Parathyroid adenoma (tissue), 2 donors: ENCODE results near the gene SERPINA4.

ENCODE experiments used
- H2AFZ ChIP-seq: fragments of 300-600 bp; sonication (generic); one replicate; pipeline ENCODE4 v1.7.0; 2017; ENCODE audit warnings: antibody characterized with exemption, mild to moderate bottlenecking
- H3K27ac ChIP-seq: fragments of 300-600 bp; sonication (generic); one replicate; pipeline ENCODE4 v1.7.0; 2017
- H3K27me3 ChIP-seq: fragments of 300-600 bp; sonication (generic); one replicate; pipeline ENCODE4 v1.7.0; 2017; ENCODE audit warnings: low read length; ENCODE audit not compliant: control insufficient read depth, insufficient read depth
- H3K36me3 ChIP-seq: fragments of 300-600 bp; sonication (generic); one replicate; pipeline ENCODE4 v1.7.0; 2017; ENCODE audit warnings: low read length; ENCODE audit not compliant: control insufficient read depth, insufficient read depth
- H3K4me1 ChIP-seq: fragments of 300-600 bp; sonication (generic); one replicate; pipeline ENCODE4 v1.7.0; 2017; ENCODE audit warnings: control low read depth
- H3K4me2 ChIP-seq: fragments of 300-600 bp; sonication (generic); one replicate; pipeline ENCODE4 v1.7.0; 2017; ENCODE audit warnings: low read length
- H3K4me3 ChIP-seq: fragments of 300-600 bp; sonication (generic); one replicate; pipeline ENCODE4 v1.7.0; 2017; ENCODE audit warnings: low read depth, low read length
- H3K79me2 ChIP-seq: fragments of 300-600 bp; sonication (generic); one replicate; pipeline ENCODE4 v1.7.0; 2017; ENCODE audit warnings: control low read depth
- H3K9ac ChIP-seq: fragments of 300-600 bp; sonication (generic); one replicate; pipeline ENCODE4 v1.7.0; 2017; ENCODE audit warnings: mild to moderate bottlenecking
- H3K9me3 ChIP-seq: fragments of 300-600 bp; sonication (generic); one replicate; pipeline ENCODE4 v1.7.0; 2017; ENCODE audit warnings: low read length; ENCODE audit not compliant: control insufficient read depth
- TF ChIP-seq, protein P1 (sequence below): fragments of 300-600 bp; sonication (generic); IDR thresholded peaks from one replicate; pipeline ENCODE4 v1.7.0; 2017; ENCODE audit warnings: antibody characterized with exemption, mild to moderate bottlenecking
- donor health status: primary hyperparathyroidism.

Gene SERPINA4

DNA sequence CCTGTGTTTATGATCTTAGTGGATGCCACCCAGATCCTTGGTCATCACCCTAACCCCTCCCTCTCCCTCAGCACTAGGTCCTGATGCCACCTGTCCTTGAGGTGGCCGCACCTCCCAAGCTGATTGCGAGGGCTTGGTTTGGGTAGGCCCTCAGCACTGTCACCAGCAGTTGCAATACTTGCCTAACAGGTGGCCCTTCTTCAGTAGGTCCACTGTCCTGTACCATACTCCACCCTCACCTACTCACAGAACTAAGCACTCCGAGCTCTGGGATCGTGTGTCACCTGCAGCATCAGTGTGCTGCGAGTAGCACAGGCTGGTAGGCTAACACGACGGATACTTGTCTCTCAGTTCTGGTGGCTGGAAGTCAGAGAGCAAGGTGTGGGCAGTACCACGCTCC lies 38.0 kb upstream of the SERPINA4 start:
- TF ChIP-seq, protein P1, sequence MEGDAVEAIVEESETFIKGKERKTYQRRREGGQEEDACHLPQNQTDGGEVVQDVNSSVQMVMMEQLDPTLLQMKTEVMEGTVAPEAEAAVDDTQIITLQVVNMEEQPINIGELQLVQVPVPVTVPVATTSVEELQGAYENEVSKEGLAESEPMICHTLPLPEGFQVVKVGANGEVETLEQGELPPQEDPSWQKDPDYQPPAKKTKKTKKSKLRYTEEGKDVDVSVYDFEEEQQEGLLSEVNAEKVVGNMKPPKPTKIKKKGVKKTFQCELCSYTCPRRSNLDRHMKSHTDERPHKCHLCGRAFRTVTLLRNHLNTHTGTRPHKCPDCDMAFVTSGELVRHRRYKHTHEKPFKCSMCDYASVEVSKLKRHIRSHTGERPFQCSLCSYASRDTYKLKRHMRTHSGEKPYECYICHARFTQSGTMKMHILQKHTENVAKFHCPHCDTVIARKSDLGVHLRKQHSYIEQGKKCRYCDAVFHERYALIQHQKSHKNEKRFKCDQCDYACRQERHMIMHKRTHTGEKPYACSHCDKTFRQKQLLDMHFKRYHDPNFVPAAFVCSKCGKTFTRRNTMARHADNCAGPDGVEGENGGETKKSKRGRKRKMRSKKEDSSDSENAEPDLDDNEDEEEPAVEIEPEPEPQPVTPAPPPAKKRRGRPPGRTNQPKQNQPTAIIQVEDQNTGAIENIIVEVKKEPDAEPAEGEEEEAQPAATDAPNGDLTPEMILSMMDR = no peak
- H3K79me2 ChIP-seq = no peaks in the 10 kb centered on the region
- H3K27me3 ChIP-seq = no peaks in the 10 kb centered on the region
- H3K4me1 ChIP-seq = no peaks in the 10 kb centered on the region
- H2AFZ ChIP-seq = no peak overlapping the region
- H3K36me3 ChIP-seq = no peaks in the 10 kb centered on the region
- no peak overlapping the region for H3K4me2 ChIP-seq
- H3K27ac ChIP-seq = no peak overlapping the region
- H3K9me3 ChIP-seq = no peaks in the 10 kb centered on the region
- H3K9ac ChIP-seq = no peak overlapping the region
- H3K4me3 ChIP-seq = no peak overlapping the region

DNA sequence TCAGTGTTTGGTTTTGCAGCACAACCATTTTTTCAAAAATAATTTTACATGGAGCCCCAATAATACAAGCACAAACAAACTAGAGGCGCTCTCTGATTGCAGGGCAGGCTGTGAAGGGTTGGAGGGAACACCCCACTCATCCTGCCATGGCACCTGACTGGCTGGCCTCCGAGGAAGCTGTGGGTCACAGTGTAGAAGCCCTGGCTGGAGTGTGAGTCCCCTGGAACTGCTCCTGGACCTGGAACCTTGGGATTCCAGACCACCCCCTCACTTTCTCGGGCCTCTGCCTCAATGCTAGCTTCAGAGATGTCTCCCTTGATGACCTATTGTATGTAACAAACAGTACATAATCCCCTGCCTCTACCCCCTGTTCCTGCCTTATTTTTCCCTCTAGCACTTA lies 37.1 kb upstream of the SERPINA4 start:
- Histone ChIP-seq H3K79me2 (no peaks in the 10 kb centered on the region), H3K9me3 (no peaks in the 10 kb centered on the region), H3K4me3 (no peak overlapping the region), H2AFZ (no peak overlapping the region), H3K27ac (no peak overlapping the region), H3K36me3 (no peaks in the 10 kb centered on the region), H3K27me3 (no peaks in the 10 kb centered on the region), H3K4me1 (no peaks in the 10 kb centered on the region), H3K4me2 (no peak overlapping the region), H3K9ac (no peak overlapping the region)
- TF ChIP-seq, protein P1 = no peak

DNA sequence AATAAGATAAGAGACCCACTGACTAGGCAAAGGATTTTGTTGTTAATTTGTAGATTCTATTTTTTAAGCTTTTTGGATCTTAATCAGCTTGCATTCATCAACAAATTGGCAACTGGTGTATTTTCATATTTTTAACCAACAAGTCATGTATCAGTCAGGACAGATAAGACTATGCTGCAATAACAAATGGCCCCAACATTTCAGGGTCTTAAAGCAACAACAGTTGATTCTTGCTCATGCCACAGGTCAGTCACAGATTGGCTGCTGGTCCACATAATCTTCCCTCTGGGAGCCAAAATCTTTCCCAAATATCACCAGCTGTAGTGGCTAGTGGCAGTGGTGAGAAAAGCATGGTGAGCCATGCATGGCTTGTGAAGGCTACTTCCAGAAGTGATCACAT lies 30.1 kb upstream of the SERPINA4 start:
- Histone ChIP-seq H3K27me3 (no peaks in the 10 kb centered on the region), H3K27ac (no peak overlapping the region), H3K9ac (no peak overlapping the region), H2AFZ (no peak overlapping the region), H3K4me3 (no peak overlapping the region), H3K4me2 (no peak overlapping the region), H3K36me3 (no peaks in the 10 kb centered on the region), H3K79me2 (no peaks in the 10 kb centered on the region), H3K4me1 (no peaks in the 10 kb centered on the region), H3K9me3 (no peaks in the 10 kb centered on the region)
- TF ChIP-seq, protein P1 = no peak

DNA sequence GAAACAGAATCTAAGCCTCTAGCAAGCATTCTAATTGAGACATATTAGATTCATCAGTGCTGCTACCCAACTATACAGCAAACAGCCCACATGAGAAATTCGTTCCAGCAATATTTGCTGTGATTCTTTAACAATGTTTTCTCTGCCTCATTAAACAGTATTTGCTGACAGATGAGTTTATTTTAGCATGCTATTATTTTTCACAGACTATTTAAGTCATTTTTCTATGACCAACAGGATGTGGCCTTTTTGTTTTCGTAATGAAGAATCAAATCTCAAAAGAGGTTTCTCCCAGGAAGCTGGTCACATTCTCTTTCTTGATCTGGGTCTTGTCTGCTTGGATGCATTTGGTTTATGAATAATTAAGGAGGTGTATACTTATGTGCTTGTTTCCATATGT lies 28.8 kb upstream of the SERPINA4 start:
- no peak overlapping the region for H3K9ac ChIP-seq
- H3K4me3 ChIP-seq = no peak overlapping the region
- H3K27ac ChIP-seq = no peak overlapping the region
- H3K9me3 ChIP-seq = no peaks in the 10 kb centered on the region
- H3K27me3 ChIP-seq = no peaks in the 10 kb centered on the region
- no peaks in the 10 kb centered on the region for H3K4me1 ChIP-seq
- no peaks in the 10 kb centered on the region for H3K79me2 ChIP-seq
- TF ChIP-seq, protein P1 = no peak
- H3K36me3 ChIP-seq = no peaks in the 10 kb centered on the region
- H3K4me2 ChIP-seq = no peak overlapping the region
- H2AFZ ChIP-seq = no peak overlapping the region

DNA sequence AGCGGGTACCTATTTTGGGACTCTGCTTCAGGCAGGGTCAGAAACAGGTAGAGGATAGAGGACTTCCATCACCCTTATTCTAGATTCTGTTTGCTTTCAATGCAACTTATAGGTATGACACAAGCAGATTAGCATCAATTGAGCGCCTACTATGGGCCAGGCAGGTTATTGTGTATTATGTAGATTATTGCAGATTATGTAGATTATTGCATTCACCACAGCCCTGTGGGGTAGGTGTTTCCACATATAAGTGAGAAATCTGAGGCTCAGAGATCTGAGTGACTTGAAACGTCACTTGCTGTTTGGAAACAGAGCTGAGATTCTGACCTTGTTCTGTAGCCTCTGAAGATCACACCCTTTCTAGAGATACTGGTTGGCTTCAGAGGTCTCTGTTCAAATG lies 25.7 kb upstream of the SERPINA4 start:
- Histone ChIP-seq H3K9me3 (no peaks in the 10 kb centered on the region), H3K36me3 (no peaks in the 10 kb centered on the region), H3K4me2 (no peak overlapping the region), H3K9ac (no peak overlapping the region), H3K27ac (no peak overlapping the region), H3K4me3 (no peak overlapping the region), H2AFZ (no peak overlapping the region), H3K27me3 (no peaks in the 10 kb centered on the region), H3K4me1 (no peaks in the 10 kb centered on the region), H3K79me2 (no peaks in the 10 kb centered on the region)
- TF ChIP-seq, protein P1 = no peak
